ENCODE data around the gene PLPP1.

The PLPP1 gene

GRCh38 chr5:55441954-55442353 is 92.8 kb downstream of the PLPP1 start:
- DNase-seq: no peak

- no peak for DNase-seq
These were observed 93.5 kb downstream of the PLPP1 start for GRCh38 chr5:55441107-55441771.

GRCh38 chr5:55440188-55440646 is 94.5 kb downstream of the PLPP1 start:
- DNase-seq: peak; percentile 71

- no peak for DNase-seq
These were observed 95.8 kb downstream of the PLPP1 start for GRCh38 chr5:55438998-55439397.

- DNase-seq: no peak
These were observed 96.9 kb downstream of the PLPP1 start for GRCh38 chr5:55437859-55438206.

- no peak for DNase-seq
These were observed 97.3 kb downstream of the PLPP1 start for GRCh38 chr5:55437452-55437851.

- no peak for DNase-seq
These were observed 102.2 kb downstream of the PLPP1 start for GRCh38 chr5:55432549-55432948.

GRCh38 chr5:55429613-55430253 is 105.0 kb downstream of the PLPP1 start:
- no peak for DNase-seq

- no peak for DNase-seq
These were observed 105.5 kb downstream of the PLPP1 start for GRCh38 chr5:55429221-55429612.

GRCh38 chr5:55427157-55427556 is 107.6 kb downstream of the PLPP1 start:
- DNase-seq: peak; percentile 67

- no peak for DNase-seq
These were observed 108.3 kb downstream of the PLPP1 start for GRCh38 chr5:55426455-55426854.

GRCh38 chr5:55421074-55421529 is 113.7 kb downstream of the PLPP1 start:
- no peak for DNase-seq

- no peak for DNase-seq
These were observed 115.5 kb downstream of the PLPP1 start for GRCh38 chr5:55418994-55419968.

- no peak for DNase-seq
These were observed 118.5 kb downstream of the PLPP1 start for GRCh38 chr5:55416306-55416705.

- DNase-seq: no peak
These were observed 119.7 kb downstream of the PLPP1 start for GRCh38 chr5:55415071-55415470.

- no peak for DNase-seq
These were observed 121.1 kb downstream of the PLPP1 start for GRCh38 chr5:55413644-55414043.

GRCh38 chr5:55411876-55412275 is 122.9 kb downstream of the PLPP1 start:
- DNase-seq: peak; percentile 36

- DNase-seq: peak; percentile 24
These were observed 123.9 kb downstream of the PLPP1 start for GRCh38 chr5:55410845-55411244.

GRCh38 chr5:55409775-55410174 is 125.0 kb downstream of the PLPP1 start:
- DNase-seq: no peak

GRCh38 chr5:55407984-55408383 is 126.8 kb downstream of the PLPP1 start:
- no peak for DNase-seq

- DNase-seq: peak; percentile 60
These were observed 127.6 kb downstream of the PLPP1 start for GRCh38 chr5:55407059-55407684.

- DNase-seq: no peak
These were observed 128.5 kb downstream of the PLPP1 start for GRCh38 chr5:55406292-55406691.

- no peak for DNase-seq
These were observed 132.6 kb downstream of the PLPP1 start for GRCh38 chr5:55402199-55402598.
